BE2C (cell line): ENCODE data around the gene DISP2.

ENCODE experiments used
- DNase-seq: peaks from one replicate; pipeline ENCODE4 v3.0.0-alpha.2; 2020
- H3K27me3 ChIP-seq: fragments of 250-450 bp; sonication (Bioruptor Pico); 2 replicates; pipeline ENCODE4 v1.5.1; 2020; ENCODE audit warnings: mild to moderate bottlenecking
- H3K36me3 ChIP-seq: fragments of 250-450 bp; sonication (Bioruptor Pico); 2 replicates; pipeline ENCODE4 v1.5.1; 2020; ENCODE audit warnings: mild to moderate bottlenecking
- H3K4me1 ChIP-seq: fragments of 250-450 bp; sonication (Bioruptor Pico); 2 replicates; pipeline ENCODE4 v1.5.1; 2020
- H3K4me3 ChIP-seq: 2 replicates; pipeline ENCODE4 v1.5.1; 2011; ENCODE audit warnings: low read depth, low read length
- H3K9me3 ChIP-seq: fragments of 250-450 bp; sonication (Bioruptor Pico); 2 replicates; pipeline ENCODE4 v1.5.1; 2020
- TF ChIP-seq, protein P1 (sequence below): IDR thresholded peaks from 2 replicates; pipeline ENCODE4 v1.5.1; 2012; ENCODE audit warnings: mild to moderate bottlenecking, low read depth, low read length

The DISP2 gene

DNA sequence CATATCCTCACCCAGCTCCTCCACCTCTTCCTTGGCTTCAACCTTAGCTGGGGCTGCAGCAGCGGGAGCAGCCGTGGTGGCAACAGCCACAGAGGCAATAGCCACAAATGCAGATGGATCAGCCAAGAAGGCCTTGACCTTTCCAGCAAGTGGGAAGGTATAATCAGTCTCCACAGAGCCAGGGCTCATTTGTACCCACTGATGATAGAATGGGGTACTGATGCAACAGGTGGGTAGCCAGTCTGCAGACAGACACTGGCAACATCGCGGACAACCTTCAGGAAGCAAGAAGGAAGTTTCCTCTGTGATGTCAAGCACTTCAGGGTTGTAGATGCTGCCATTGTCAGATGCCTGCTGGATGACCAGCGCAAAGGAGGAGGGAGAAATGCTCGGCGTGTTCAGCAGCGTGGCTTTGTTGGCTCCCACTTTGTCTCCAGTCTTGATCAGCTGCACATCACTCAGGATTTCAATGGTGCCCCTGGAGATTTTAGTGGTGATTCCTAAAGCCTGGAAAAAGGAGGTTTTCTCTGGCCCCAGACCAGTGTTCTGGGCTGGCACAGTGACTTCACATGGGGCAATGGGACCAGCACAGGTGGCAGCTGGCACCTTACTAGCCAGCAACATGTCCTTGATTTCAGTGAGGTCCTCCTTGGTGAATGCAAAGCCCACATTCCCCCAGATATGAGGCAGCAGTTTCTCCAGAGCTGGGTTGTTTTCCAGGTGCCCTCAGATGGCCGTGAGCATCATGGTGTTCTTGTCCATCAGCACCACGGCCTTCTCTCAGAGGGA, 45.5 kb upstream of the DISP2 start:
- no peak for DNase-seq
- Histone ChIP-seq H3K9me3 (no peaks in the 10 kb centered on the region), H3K4me3 (no peak overlapping the region), H3K4me1 (no peaks in the 10 kb centered on the region), H3K27me3 (no peaks in the 10 kb centered on the region), H3K36me3 (no peaks in the 10 kb centered on the region)
- TF ChIP-seq, protein P1, sequence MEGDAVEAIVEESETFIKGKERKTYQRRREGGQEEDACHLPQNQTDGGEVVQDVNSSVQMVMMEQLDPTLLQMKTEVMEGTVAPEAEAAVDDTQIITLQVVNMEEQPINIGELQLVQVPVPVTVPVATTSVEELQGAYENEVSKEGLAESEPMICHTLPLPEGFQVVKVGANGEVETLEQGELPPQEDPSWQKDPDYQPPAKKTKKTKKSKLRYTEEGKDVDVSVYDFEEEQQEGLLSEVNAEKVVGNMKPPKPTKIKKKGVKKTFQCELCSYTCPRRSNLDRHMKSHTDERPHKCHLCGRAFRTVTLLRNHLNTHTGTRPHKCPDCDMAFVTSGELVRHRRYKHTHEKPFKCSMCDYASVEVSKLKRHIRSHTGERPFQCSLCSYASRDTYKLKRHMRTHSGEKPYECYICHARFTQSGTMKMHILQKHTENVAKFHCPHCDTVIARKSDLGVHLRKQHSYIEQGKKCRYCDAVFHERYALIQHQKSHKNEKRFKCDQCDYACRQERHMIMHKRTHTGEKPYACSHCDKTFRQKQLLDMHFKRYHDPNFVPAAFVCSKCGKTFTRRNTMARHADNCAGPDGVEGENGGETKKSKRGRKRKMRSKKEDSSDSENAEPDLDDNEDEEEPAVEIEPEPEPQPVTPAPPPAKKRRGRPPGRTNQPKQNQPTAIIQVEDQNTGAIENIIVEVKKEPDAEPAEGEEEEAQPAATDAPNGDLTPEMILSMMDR, result no peak

- no peaks in the 10 kb centered on the region for H3K27me3 ChIP-seq
- H3K4me3 ChIP-seq, result no peak overlapping the region
- no peaks in the 10 kb centered on the region for H3K36me3 ChIP-seq
- TF ChIP-seq, protein P1, result no peak
- H3K9me3 ChIP-seq, result no peaks in the 10 kb centered on the region
- DNase-seq, result peak; percentile 53
- H3K4me1 ChIP-seq, result no peaks in the 10 kb centered on the region
Measured at GRCh38 chr15:40313531-40314398, 44.3 kb upstream of the DISP2 start.

- H3K9me3 ChIP-seq, result no peaks in the 10 kb centered on the region
- no peak overlapping the region for H3K4me3 ChIP-seq
- TF ChIP-seq, protein P1, result no peak
- H3K27me3 ChIP-seq, result no peaks in the 10 kb centered on the region
- DNase-seq, result no peak
- no peaks in the 10 kb centered on the region for H3K4me1 ChIP-seq
- no peaks in the 10 kb centered on the region for H3K36me3 ChIP-seq
Measured at GRCh38 chr15:40314723-40315276, 43.2 kb upstream of the DISP2 start.

- H3K4me3 ChIP-seq, result no peak overlapping the region
- no peaks in the 10 kb centered on the region for H3K9me3 ChIP-seq
- TF ChIP-seq, protein P1, result no peak
- H3K27me3 ChIP-seq, result no peaks in the 10 kb centered on the region
- no peaks in the 10 kb centered on the region for H3K36me3 ChIP-seq
- H3K4me1 ChIP-seq, result peaks cover 4% of the 10 kb centered on the region
- DNase-seq, result no peak
Measured at GRCh38 chr15:40316931-40317330, 41.1 kb upstream of the DISP2 start.

DNA sequence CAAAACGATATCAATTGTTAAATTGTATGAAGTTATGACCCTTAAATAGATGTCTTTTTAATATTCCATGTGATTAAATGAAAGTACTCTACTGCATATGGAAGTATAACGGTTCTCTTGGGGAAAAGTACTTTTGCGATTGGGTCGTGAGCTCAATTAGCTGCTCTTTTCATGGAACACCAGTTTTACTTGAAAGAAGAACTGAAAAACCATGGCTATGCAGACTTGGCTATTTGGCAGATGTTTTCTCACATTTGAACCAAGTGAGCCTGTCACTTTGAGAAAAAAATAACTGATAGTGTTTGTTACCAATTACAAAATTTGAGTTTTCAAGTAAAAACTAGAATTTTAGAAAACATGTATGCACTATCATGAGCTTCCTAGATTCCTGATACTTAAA, 40.4 kb upstream of the DISP2 start:
- no peak for DNase-seq
- Histone ChIP-seq H3K4me1 (peaks cover 4% of the 10 kb centered on the region), H3K36me3 (no peaks in the 10 kb centered on the region), H3K9me3 (no peaks in the 10 kb centered on the region), H3K27me3 (no peaks in the 10 kb centered on the region), H3K4me3 (no peak overlapping the region)
- TF ChIP-seq, protein P1, result no peak

GRCh38 chr15:40320409-40320808, 37.6 kb upstream of the DISP2 start:
- H3K9me3 ChIP-seq, result no peaks in the 10 kb centered on the region
- H3K36me3 ChIP-seq, result no peaks in the 10 kb centered on the region
- H3K4me3 ChIP-seq, result no peak overlapping the region
- TF ChIP-seq, protein P1, result no peak
- H3K27me3 ChIP-seq, result no peaks in the 10 kb centered on the region
- no peak for DNase-seq
- peaks cover 6% of the 10 kb centered on the region for H3K4me1 ChIP-seq
